Activated CD8-positive, alpha-beta memory T cell treated with anti-CD3 and anti-CD28 coated beads, Interleukin-2, amount 50 U/mL, for 24 hours (primary cell): ENCODE measurements around the gene VWDE.

ENCODE experiments used
- DNase-seq: peaks from one replicate; pipeline ENCODE4 v3.0.0-alpha.2; 2020; ENCODE audit errors: extremely low read depth

Gene VWDE

GRCh38 chr7:12328888-12329770, 74.5 kb downstream of the VWDE start:
- no peak for DNase-seq

GRCh38 chr7:12327922-12328321, 75.7 kb downstream of the VWDE start:
- no peak for DNase-seq

GRCh38 chr7:12325646-12326045, 78.0 kb downstream of the VWDE start:
- no peak for DNase-seq

- no peak for DNase-seq
Measured at GRCh38 chr7:12323415-12323814, 80.2 kb downstream of the VWDE start.

- DNase-seq: no peak
Measured at GRCh38 chr7:12322903-12323300, 80.8 kb downstream of the VWDE start.

- no peak for DNase-seq
Measured at GRCh38 chr7:12322284-12322902, 81.3 kb downstream of the VWDE start.

GRCh38 chr7:12320987-12321647, 82.5 kb downstream of the VWDE start:
- no peak for DNase-seq

- DNase-seq: no peak
Measured at GRCh38 chr7:12320241-12320986, 83.3 kb downstream of the VWDE start.

- no peak for DNase-seq
Measured at GRCh38 chr7:12317675-12318074, 86.0 kb downstream of the VWDE start.

- DNase-seq: no peak
Measured at GRCh38 chr7:12316925-12317324, 86.7 kb downstream of the VWDE start.

GRCh38 chr7:12315049-12315448, 88.6 kb downstream of the VWDE start:
- DNase-seq: no peak

GRCh38 chr7:12314199-12314598, 89.5 kb downstream of the VWDE start:
- DNase-seq: no peak

- no peak for DNase-seq
Measured at GRCh38 chr7:12305502-12305901, 98.2 kb downstream of the VWDE start.

- no peak for DNase-seq
Measured at GRCh38 chr7:12303495-12303894, 100.2 kb downstream of the VWDE start.

GRCh38 chr7:12303062-12303461, 100.6 kb downstream of the VWDE start:
- DNase-seq: no peak

GRCh38 chr7:12300415-12300814, 103.2 kb downstream of the VWDE start:
- no peak for DNase-seq

- DNase-seq: no peak
Measured at GRCh38 chr7:12299367-12299766, 104.3 kb downstream of the VWDE start.

- DNase-seq: no peak
Measured at GRCh38 chr7:12297283-12298108, 106.2 kb downstream of the VWDE start.

GRCh38 chr7:12296051-12296570, 107.6 kb downstream of the VWDE start:
- no peak for DNase-seq

GRCh38 chr7:12294701-12295100, 109.0 kb downstream of the VWDE start:
- no peak for DNase-seq

GRCh38 chr7:12291870-12292269, 111.8 kb downstream of the VWDE start:
- no peak for DNase-seq
